GM19239 (cell line): Measurements from ENCODE around the gene SMIM5.

Experiments used
- DNase-seq: peaks from one replicate; pipeline ENCODE4 v3.0.0; 2011; ENCODE audit warnings: low spot score; ENCODE audit not compliant: insufficient read length
- FAIRE-seq: peaks from 2 replicates; lab custom pipeline; 2011; peaks lifted over from hg19 to GRCh38; lab: Jason Lieb, UNC

The SMIM5 gene

GRCh38 chr17:75658237-75658636, 25.0 kb downstream of the SMIM5 start:
- DNase-seq, result no peak

GRCh38 chr17:75661531-75661930, 28.3 kb downstream of the SMIM5 start:
- DNase-seq (no peak), FAIRE-seq (no peak)

More at GRCh38 chr17:75658237-75658636, 25.0 kb downstream of the SMIM5 start:
- no peak for FAIRE-seq

GRCh38 chr17:75662511-75662910, 29.3 kb downstream of the SMIM5 start:
- FAIRE-seq, result no peak
- no peak for DNase-seq

- FAIRE-seq (peak; percentile 92), DNase-seq (no peak)
These were observed 30.9 kb downstream of the SMIM5 start for GRCh38 chr17:75664099-75664549.

GRCh38 chr17:75665981-75666380, 32.7 kb downstream of the SMIM5 start:
- no peak for FAIRE-seq
- no peak for DNase-seq

GRCh38 chr17:75666959-75667790, 33.9 kb downstream of the SMIM5 start, which contains the start of the genes RECQL5 and SAP30BP:
TSS of gene RECQL5 (minus strand) at chr17:75667154. CDS start at chr17:75666557, 597 bp downstream.
TSS of gene SAP30BP (plus strand) at chr17:75667338. CDS start at chr17:75667373, 35 bp downstream.
- DNase-seq (peak; percentile 73), FAIRE-seq (peak; percentile 99)

- FAIRE-seq (no peak), DNase-seq (no peak)
These were observed 34.6 kb downstream of the SMIM5 start for GRCh38 chr17:75667825-75668224.

GRCh38 chr17:75668489-75668888, 35.3 kb downstream of the SMIM5 start:
- FAIRE-seq (no peak), DNase-seq (no peak)

GRCh38 chr17:75670868-75671267, 37.6 kb downstream of the SMIM5 start:
- FAIRE-seq (no peak), DNase-seq (no peak)

- no peak for FAIRE-seq
- DNase-seq, result no peak
These were observed 38.8 kb downstream of the SMIM5 start for GRCh38 chr17:75672011-75672410.

- FAIRE-seq (no peak), DNase-seq (no peak)
These were observed 40.3 kb downstream of the SMIM5 start for GRCh38 chr17:75673487-75673886.

GRCh38 chr17:75676461-75676860, 43.2 kb downstream of the SMIM5 start:
- FAIRE-seq (no peak), DNase-seq (no peak)

- no peak for DNase-seq
- no peak for FAIRE-seq
These were observed 46.5 kb downstream of the SMIM5 start for GRCh38 chr17:75679706-75680211.

GRCh38 chr17:75680431-75680830, 47.2 kb downstream of the SMIM5 start:
- DNase-seq, result no peak
- no peak for FAIRE-seq

- FAIRE-seq (no peak), DNase-seq (no peak)
These were observed 48.1 kb downstream of the SMIM5 start for GRCh38 chr17:75681289-75681688.

GRCh38 chr17:75683583-75683982, 50.3 kb downstream of the SMIM5 start:
- FAIRE-seq (no peak), DNase-seq (no peak)

GRCh38 chr17:75684249-75684648, 51.0 kb downstream of the SMIM5 start:
- no peak for DNase-seq
- FAIRE-seq, result no peak

- FAIRE-seq (no peak), DNase-seq (no peak)
These were observed 51.7 kb downstream of the SMIM5 start for GRCh38 chr17:75684924-75685323.

GRCh38 chr17:75685499-75685898, 52.3 kb downstream of the SMIM5 start:
- FAIRE-seq (no peak), DNase-seq (no peak)

- FAIRE-seq, result no peak
- DNase-seq, result no peak
These were observed 55.1 kb downstream of the SMIM5 start for GRCh38 chr17:75688209-75688825.

GRCh38 chr17:75689441-75689873, 56.2 kb downstream of the SMIM5 start:
- FAIRE-seq, result peak; percentile 64

More at GRCh38 chr17:75689441-75689873, 56.2 kb downstream of the SMIM5 start:
- peak; percentile 49 for DNase-seq
